Suprapubic skin (tissue), 4 donors: ENCODE results near the gene MAST1. TPM values are rescaled to one million over a fixed set of nuclear protein-coding genes. Genes with fewer than 3 reads are reported as not detected.
"Not testable (repeated sequence)": the region's sequence is repeated elsewhere in the genome, so short reads cannot be mapped to it uniquely, and the experiment has no call there.

Experiments used
- DNase-seq, 2 donors: peaks; one replicate each; pipeline ENCODE4 v3.0.0-alpha.2; 2019; ENCODE audit warnings: low spot score in 2 of 2
- H3K27ac ChIP-seq: fragments of 200-600 bp; sonication (generic); one replicate; pipeline ENCODE4 v1.5.1; 2019
- H3K27me3 ChIP-seq: fragments of 200-600 bp; sonication (generic); one replicate; pipeline ENCODE4 v1.5.1; 2019
- H3K36me3 ChIP-seq: fragments of 200-600 bp; sonication (generic); one replicate; pipeline ENCODE4 v1.5.1; 2019
- H3K4me1 ChIP-seq: fragments of 200-600 bp; sonication (generic); one replicate; pipeline ENCODE4 v1.5.1; 2019
- H3K4me3 ChIP-seq: fragments of 200-600 bp; sonication (generic); one replicate; pipeline ENCODE4 v1.5.1; 2019; ENCODE audit warnings: mild to moderate bottlenecking
- H3K9me3 ChIP-seq: fragments of 200-600 bp; sonication (generic); one replicate; pipeline ENCODE4 v1.5.1; 2019
- EP300 ChIP-seq: sonication (generic); formaldehyde crosslinking; IDR thresholded peaks from one replicate; pipeline ENCODE4 v1.6.1; 2017; ENCODE audit warnings: antibody characterized with exemption
- POLR2A ChIP-seq, 2 donors: fragments of 450-650 bp; IDR thresholded peaks; one replicate each; pipeline ENCODE4 v1.6.1; 2017; ENCODE audit warnings: antibody characterized with exemption in 2 of 2, mild to moderate bottlenecking in 2 of 2, moderate library complexity in 2 of 2
- POLR2AphosphoS5 ChIP-seq, 3 donors: sonication (generic); formaldehyde crosslinking; IDR thresholded peaks; one replicate each; pipeline ENCODE4 v1.6.1; 2017; ENCODE audit warnings: antibody characterized with exemption in 3 of 3
- WGBS: methylation state at CpG from one replicate; pipeline ENCODE4 v1.1.5; 2018; 5-methylcytosine and 5-hydroxymethylcytosine counted together
- total RNA-seq, 4 donors: library from RNA; depleted of rRNA; stranded (reverse); fragments of >200 nt; gene quantifications; one replicate each; pipeline ENCODE4 v1.1.0, GENCODE V29; 2016
- TF ChIP-seq, protein P1 (sequence below), 2 donors: fragments of 200-600 bp in 1 of 2; fragments of 450-650 bp in 1 of 2; sonication (generic) in 1 of 2; IDR thresholded peaks; one replicate each; pipeline ENCODE4 v1.5.1; 2016 to 2019; ENCODE audit warnings: antibody characterized with exemption in 2 of 2, mild to moderate bottlenecking in 1 of 2, moderate library complexity in 1 of 2

MAST1 gene
- total RNA-seq, 4 donors from 2014 or later: 2.7 to 5.3 (median 3.7) TPM

DNA sequence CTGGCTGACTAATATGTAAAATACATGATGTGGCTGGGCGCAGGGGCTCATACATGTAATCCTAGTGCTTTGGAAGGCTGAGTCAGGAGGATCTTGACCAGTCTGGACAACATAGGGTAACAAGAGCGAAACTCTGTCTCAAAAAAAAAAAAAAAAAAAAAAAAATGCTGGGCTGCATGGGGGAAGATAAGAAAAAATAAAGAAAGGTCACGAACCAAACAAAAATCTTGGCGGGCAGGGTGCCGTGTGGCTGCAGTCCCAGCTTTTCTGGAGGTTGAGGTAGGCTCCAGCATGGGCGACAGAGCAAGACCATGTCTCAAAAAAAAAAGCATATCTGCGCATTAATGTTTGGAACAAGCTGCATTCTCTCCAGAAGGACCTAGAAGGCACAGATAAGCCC lies 23.2 kb upstream of the MAST1 start:
- Histone ChIP-seq H3K4me1 (no peaks in the 10 kb centered on the region), H3K9me3 (no peaks in the 10 kb centered on the region), H3K36me3 (peaks cover 26% of the 10 kb centered on the region), H3K27me3 (no peaks in the 10 kb centered on the region), H3K27ac (no peak overlapping the region), H3K4me3 (no peak overlapping the region)
- DNase-seq: no peak
- WGBS: 97% methylated on average over 7 of the region's 7 CpGs
- TF ChIP-seq POLR2AphosphoS5 (IDR thresholded peaks at IDR 0.05) (no peak), POLR2A (IDR thresholded peaks at IDR 0.05) (no peak), EP300 (no peak)
- TF ChIP-seq, protein P1, sequence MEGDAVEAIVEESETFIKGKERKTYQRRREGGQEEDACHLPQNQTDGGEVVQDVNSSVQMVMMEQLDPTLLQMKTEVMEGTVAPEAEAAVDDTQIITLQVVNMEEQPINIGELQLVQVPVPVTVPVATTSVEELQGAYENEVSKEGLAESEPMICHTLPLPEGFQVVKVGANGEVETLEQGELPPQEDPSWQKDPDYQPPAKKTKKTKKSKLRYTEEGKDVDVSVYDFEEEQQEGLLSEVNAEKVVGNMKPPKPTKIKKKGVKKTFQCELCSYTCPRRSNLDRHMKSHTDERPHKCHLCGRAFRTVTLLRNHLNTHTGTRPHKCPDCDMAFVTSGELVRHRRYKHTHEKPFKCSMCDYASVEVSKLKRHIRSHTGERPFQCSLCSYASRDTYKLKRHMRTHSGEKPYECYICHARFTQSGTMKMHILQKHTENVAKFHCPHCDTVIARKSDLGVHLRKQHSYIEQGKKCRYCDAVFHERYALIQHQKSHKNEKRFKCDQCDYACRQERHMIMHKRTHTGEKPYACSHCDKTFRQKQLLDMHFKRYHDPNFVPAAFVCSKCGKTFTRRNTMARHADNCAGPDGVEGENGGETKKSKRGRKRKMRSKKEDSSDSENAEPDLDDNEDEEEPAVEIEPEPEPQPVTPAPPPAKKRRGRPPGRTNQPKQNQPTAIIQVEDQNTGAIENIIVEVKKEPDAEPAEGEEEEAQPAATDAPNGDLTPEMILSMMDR (IDR thresholded peaks at IDR 0.05): no peak

DNA sequence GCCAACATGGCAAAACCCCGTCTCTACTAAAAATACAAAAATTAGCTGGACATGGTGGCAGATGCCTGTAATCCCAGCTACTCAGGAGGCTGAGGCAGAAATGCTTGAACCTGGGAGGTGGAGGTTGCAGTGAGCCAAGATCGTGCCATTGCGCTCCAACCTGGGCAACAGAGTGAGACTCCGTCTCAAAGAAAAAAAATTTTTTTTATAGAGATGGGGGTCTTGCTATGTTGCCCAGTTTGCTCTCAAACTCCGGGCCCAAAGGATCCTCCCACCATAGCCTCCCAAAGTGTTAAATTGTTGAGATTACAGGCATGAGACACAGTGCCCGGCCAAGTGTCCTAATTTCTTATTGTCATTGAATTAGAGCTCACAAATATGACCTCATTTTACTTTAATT lies 21.1 kb upstream of the MAST1 start:
- peaks cover 16% of the 10 kb centered on the region for H3K36me3 ChIP-seq
- not testable (repeated sequence) for DNase-seq, H3K4me3 ChIP-seq, H3K27me3 ChIP-seq, H3K27ac ChIP-seq, H3K4me1 ChIP-seq, H3K9me3 ChIP-seq
- 91% methylated on average over 6 of the region's 6 CpGs for WGBS

DNA sequence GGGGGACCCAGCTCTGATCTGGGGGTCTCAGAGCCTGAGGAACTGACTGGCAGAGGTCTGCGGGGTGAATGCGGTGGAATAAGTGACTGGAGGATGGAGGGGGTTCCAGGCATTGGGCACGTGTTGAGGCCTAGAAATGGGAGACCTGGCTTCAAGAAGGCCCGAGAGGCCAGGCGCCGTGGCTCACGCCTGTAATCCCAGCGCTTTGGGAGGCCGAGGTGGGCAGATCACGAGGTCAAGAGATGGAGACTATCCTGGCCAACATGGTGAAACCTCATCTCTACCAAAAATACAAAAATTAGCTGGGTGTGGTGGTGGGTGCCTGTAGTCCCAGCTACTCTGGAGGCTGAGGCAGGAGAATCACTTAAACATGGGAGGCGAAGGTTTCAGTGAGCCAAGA lies 20.5 kb upstream of the MAST1 start:
- not testable (repeated sequence) for H3K27ac ChIP-seq, H3K27me3 ChIP-seq, H3K4me3 ChIP-seq, H3K4me1 ChIP-seq, H3K9me3 ChIP-seq, DNase-seq
- WGBS: 94% methylated on average over 11 of the region's 11 CpGs
- peaks cover 16% of the 10 kb centered on the region for H3K36me3 ChIP-seq

DNA sequence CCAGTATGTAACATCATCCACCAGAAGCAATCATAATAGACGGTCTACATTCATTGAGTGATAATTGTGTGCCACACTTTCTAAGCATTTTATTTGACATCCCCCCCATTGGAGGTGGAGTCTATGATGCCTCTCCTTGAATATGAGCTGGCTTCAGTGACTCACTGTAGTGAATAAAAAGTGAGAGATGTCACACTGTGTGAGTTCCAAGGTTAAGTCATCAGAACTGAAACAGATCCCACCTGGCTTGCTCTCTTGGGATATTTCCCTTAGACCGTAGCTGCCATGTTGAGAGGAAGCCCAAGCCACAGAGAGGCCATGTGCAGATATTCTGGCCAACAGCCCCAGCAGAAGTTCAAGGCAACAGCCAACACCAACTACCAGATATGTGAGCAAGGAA lies 16.6 kb upstream of the MAST1 start:
- Histone ChIP-seq H3K27ac (no peak overlapping the region), H3K9me3 (no peaks in the 10 kb centered on the region), H3K4me3 (no peak overlapping the region), H3K27me3 (peaks cover 32% of the 10 kb centered on the region), H3K4me1 (peaks cover 8% of the 10 kb centered on the region), H3K36me3 (no peaks in the 10 kb centered on the region)
- TF ChIP-seq POLR2AphosphoS5 (IDR thresholded peaks at IDR 0.05) (no peak), EP300 (no peak), POLR2A (IDR thresholded peaks at IDR 0.05) (no peak)
- TF ChIP-seq, protein P1 (IDR thresholded peaks at IDR 0.05): no peak
- WGBS: 95% methylated on average over 2 of the region's 2 CpGs
- no peak for DNase-seq

DNA sequence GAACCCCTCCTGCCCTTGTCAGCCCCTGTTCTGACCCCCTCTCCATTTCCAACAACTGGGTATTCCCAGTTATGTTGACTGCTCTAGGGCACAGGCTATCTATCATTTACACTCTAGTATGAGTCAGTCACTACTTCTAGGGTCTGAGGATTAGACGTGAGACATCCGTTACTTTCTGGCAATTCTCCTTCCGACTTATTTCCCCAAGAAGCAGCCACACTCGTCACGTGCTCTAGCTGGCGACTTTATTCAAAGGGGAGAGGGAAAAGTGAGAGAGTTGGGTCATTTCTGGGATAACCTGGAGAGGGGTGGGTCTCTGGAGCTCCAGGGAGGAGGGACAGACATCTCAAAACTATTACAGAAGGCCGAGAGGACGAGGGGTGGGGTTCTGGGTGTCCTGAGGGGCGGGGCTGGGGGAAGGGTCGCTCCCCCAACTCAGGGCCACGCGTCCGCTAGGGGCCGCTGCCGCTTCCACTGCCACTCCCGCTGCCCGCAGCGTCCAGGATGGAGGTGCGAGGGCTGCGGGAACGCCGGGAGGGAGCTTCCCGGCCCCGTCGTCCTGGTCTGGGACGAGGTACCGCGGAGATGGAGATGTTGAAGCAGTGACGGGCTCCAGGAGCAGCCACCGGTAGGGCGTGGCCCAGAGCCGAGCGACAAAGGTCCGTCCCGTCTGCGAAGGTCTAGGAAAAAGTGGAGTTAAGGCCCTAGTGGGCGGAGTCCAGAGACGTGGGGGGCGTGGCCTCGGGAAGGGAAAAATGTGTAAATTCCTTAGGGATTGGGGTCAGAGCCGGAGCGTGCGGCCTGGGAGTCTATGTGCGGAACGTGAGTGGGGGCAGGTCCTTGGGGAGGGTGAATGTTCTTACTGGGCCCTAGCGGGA lies 12.8 kb upstream of the MAST1 start:
- WGBS: 8% methylated on average over 42 of the region's 46 CpGs
- Histone ChIP-seq H3K27me3 (peaks cover 65% of the 10 kb centered on the region), H3K4me3 (no peak overlapping the region), H3K4me1 (peaks cover 14% of the 10 kb centered on the region), H3K9me3 (no peaks in the 10 kb centered on the region), H3K36me3 (no peaks in the 10 kb centered on the region), H3K27ac (no peak overlapping the region)
- DNase-seq: no peak
- TF ChIP-seq POLR2AphosphoS5 (IDR thresholded peaks at IDR 0.05): no peak
- TF ChIP-seq, protein P1 (IDR thresholded peaks at IDR 0.05): peak in 1 of 2 donors; percentile 36
- no peak for TF ChIP-seq POLR2A (IDR thresholded peaks at IDR 0.05)

DNA sequence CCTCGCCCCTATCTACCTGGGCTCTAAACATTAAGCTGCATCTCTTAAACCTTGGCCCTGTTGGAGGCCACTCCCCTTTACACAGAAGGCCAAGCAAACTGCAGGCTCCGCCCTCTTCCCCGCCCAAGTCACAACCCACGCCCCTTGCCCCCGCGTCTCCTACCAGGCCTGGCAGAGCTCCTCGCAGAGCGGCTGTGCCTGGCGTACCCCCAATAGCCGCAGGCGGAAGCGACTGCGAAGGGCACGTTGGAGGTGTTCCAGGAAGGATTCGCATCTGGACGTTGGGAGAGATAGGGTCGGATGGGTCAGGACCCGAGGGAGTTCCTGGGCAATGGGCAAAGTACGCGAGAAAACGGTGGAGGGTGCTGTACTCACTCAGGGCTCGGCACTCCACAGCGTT lies 9.8 kb upstream of the MAST1 start:
- Histone ChIP-seq H3K36me3 (no peaks in the 10 kb centered on the region), H3K4me1 (peaks cover 25% of the 10 kb centered on the region), H3K9me3 (no peaks in the 10 kb centered on the region), H3K4me3 (no peak overlapping the region), H3K27ac (no peak overlapping the region), H3K27me3 (peaks cover 89% of the 10 kb centered on the region)
- no peak for DNase-seq
- no peak for TF ChIP-seq POLR2A (IDR thresholded peaks at IDR 0.05)
- no peak for TF ChIP-seq POLR2AphosphoS5 (IDR thresholded peaks at IDR 0.05)
- TF ChIP-seq, protein P1 (IDR thresholded peaks at IDR 0.05): no peak
- no peak for TF ChIP-seq EP300
- 3% methylated on average over 23 of the region's 23 CpGs for WGBS
